Vagina (tissue), 2 donors: Measurements from ENCODE around the gene IL37. TPM values are rescaled to one million over a fixed set of nuclear protein-coding genes. Genes with fewer than 3 reads are reported as not detected.

Experiments
- DNase-seq, 2 donors: peaks; one replicate each; pipeline ENCODE4 v3.0.0-alpha.2; 2017; ENCODE audit errors: extremely low spot score in 2 of 2
- H3K27ac ChIP-seq: fragments of 200-600 bp; sonication (generic); one replicate; pipeline ENCODE4 v1.5.1; 2019
- H3K27me3 ChIP-seq: fragments of 200-600 bp; sonication (generic); one replicate; pipeline ENCODE4 v1.5.1; 2019
- H3K36me3 ChIP-seq, 2 donors: fragments of 200-600 bp; sonication (generic); one replicate each; pipeline ENCODE4 v1.5.1; 2017 to 2019
- H3K4me1 ChIP-seq: fragments of 200-600 bp; sonication (generic); one replicate; pipeline ENCODE4 v1.5.1; 2019
- H3K4me3 ChIP-seq, 2 donors: fragments of 200-600 bp; sonication (generic); 1 replicate in 1 of 2; 2 replicates in 1 of 2; pipeline ENCODE4 v1.5.1; 2016 to 2019
- H3K9me3 ChIP-seq: fragments of 200-600 bp; sonication (generic); one replicate; pipeline ENCODE4 v1.5.1; 2019
- POLR2A ChIP-seq, 2 donors: fragments of 450-650 bp; IDR thresholded peaks; one replicate each; pipeline ENCODE4 v1.6.1; 2017; ENCODE audit warnings: antibody characterized with exemption in 2 of 2, mild to moderate bottlenecking in 2 of 2, moderate library complexity in 2 of 2
- POLR2AphosphoS5 ChIP-seq, 2 donors: sonication (generic); formaldehyde crosslinking; IDR thresholded peaks; one replicate each; pipeline ENCODE4 v1.9.0; 2017; ENCODE audit warnings: antibody characterized with exemption in 2 of 2, mild to moderate bottlenecking in 2 of 2, low read depth in 1 of 2; ENCODE audit not compliant: insufficient read depth in 1 of 2
- intact Hi-C: fragments of 100-400 bp; cut with DNase I; formaldehyde crosslinking; loops from one replicate; pipeline ENCODE4 v1.15.1; 2023
- total RNA-seq: library from RNA; depleted of rRNA; stranded (reverse); fragments of >200 nt; gene quantifications from one replicate; pipeline ENCODE4 v1.2.3, GENCODE V29; 2016
- TF ChIP-seq, protein P1 (sequence below), 3 experiments: fragments of 450-650 bp in 2 of 3; fragments of 200-600 bp in 1 of 3; sonication (generic) in 1 of 3; IDR thresholded peaks; one replicate each; pipeline ENCODE4 v1.5.1; 2017 to 2019; ENCODE audit warnings: antibody characterized with exemption in 3 of 3, mild to moderate bottlenecking in 2 of 3, moderate library complexity in 2 of 3

The IL37 gene
- total RNA-seq, 1 donor from 2014 or later = not detected

GRCh38 chr2:112917856-112918255 is 6.9 kb downstream of the IL37 start:
- intact Hi-C loops = no loop called here
- TF ChIP-seq, protein P1, sequence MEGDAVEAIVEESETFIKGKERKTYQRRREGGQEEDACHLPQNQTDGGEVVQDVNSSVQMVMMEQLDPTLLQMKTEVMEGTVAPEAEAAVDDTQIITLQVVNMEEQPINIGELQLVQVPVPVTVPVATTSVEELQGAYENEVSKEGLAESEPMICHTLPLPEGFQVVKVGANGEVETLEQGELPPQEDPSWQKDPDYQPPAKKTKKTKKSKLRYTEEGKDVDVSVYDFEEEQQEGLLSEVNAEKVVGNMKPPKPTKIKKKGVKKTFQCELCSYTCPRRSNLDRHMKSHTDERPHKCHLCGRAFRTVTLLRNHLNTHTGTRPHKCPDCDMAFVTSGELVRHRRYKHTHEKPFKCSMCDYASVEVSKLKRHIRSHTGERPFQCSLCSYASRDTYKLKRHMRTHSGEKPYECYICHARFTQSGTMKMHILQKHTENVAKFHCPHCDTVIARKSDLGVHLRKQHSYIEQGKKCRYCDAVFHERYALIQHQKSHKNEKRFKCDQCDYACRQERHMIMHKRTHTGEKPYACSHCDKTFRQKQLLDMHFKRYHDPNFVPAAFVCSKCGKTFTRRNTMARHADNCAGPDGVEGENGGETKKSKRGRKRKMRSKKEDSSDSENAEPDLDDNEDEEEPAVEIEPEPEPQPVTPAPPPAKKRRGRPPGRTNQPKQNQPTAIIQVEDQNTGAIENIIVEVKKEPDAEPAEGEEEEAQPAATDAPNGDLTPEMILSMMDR (IDR thresholded peaks at IDR 0.05) = no peak
- no peak for TF ChIP-seq POLR2AphosphoS5 (IDR thresholded peaks at IDR 0.05; ENCODE audit: insufficient read depth in 1 of 2, low read depth in 1 of 2)
- TF ChIP-seq POLR2A (IDR thresholded peaks at IDR 0.05) = no peak
- no peaks in the 10 kb centered on the region for H3K9me3 ChIP-seq

GRCh38 chr2:112918256-112918655 is 7.3 kb downstream of the IL37 start:
- no peaks in the 10 kb centered on the region for H3K9me3 ChIP-seq
- no peak for DNase-seq
- H3K27me3 ChIP-seq = no peaks in the 10 kb centered on the region
- H3K4me1 ChIP-seq = no peaks in the 10 kb centered on the region
- no peak overlapping the region for H3K4me3 ChIP-seq
- no peak overlapping the region for H3K27ac ChIP-seq
- TF ChIP-seq POLR2A (IDR thresholded peaks at IDR 0.05) (no peak), POLR2AphosphoS5 (IDR thresholded peaks at IDR 0.05; ENCODE audit: insufficient read depth in 1 of 2, low read depth in 1 of 2) (no peak)
- TF ChIP-seq, protein P1 (IDR thresholded peaks at IDR 0.05) = no peak
- intact Hi-C loops = no loop called here
- H3K36me3 ChIP-seq = no peaks in the 10 kb centered on the region

More at GRCh38 chr2:112917856-112918255, 6.9 kb downstream of the IL37 start:
- H3K27me3 ChIP-seq = no peaks in the 10 kb centered on the region
- H3K27ac ChIP-seq = no peak overlapping the region
- no peaks in the 10 kb centered on the region for H3K4me1 ChIP-seq
- DNase-seq = no peak
- no peaks in the 10 kb centered on the region for H3K36me3 ChIP-seq
- H3K4me3 ChIP-seq = no peak overlapping the region

GRCh38 chr2:112919086-112919485 is 8.1 kb downstream of the IL37 start:
- no peaks in the 10 kb centered on the region for H3K36me3 ChIP-seq
- DNase-seq = no peak
- H3K27me3 ChIP-seq = no peaks in the 10 kb centered on the region
- no peak overlapping the region for H3K4me3 ChIP-seq
- no peaks in the 10 kb centered on the region for H3K9me3 ChIP-seq
- intact Hi-C loops = no loop called here
- H3K27ac ChIP-seq = no peak overlapping the region
- TF ChIP-seq, protein P1 (IDR thresholded peaks at IDR 0.05) = no peak
- TF ChIP-seq POLR2AphosphoS5 (IDR thresholded peaks at IDR 0.05; ENCODE audit: insufficient read depth in 1 of 2, low read depth in 1 of 2) (no peak), POLR2A (IDR thresholded peaks at IDR 0.05) (no peak)
- no peaks in the 10 kb centered on the region for H3K4me1 ChIP-seq

DNA sequence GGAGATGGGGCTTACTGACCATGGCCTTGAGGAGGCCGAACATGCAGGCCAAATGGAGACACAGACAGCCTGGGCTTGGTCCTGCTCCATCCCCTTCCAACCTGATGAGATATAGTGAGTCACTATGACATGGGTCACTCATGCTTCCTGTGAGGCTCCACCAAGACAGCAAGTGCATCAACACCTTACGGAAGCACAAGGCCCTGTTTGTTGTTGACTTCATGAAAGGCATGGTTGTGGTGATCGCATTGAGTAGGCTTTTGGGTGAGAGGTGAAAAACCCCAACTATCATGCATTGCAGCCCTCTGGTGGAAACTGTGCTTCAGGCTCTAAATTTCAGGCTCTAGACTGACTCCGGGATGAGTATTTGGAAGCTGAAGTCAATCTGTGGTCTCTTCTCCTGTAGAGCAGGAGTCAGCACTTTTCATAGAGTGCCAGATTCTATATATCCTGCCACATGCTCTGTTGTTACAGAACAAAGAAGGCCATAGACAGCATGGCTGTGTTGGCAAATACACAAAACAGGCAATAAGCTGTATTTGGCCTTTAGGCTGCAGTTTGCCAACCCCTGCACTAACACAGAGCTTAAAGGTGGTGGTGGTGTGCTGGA is 10.1 kb downstream of the IL37 start:
- intact Hi-C loops = no loop called here
- Histone ChIP-seq H3K36me3 (no peaks in the 10 kb centered on the region), H3K4me3 (no peak overlapping the region), H3K4me1 (no peaks in the 10 kb centered on the region), H3K27ac (no peak overlapping the region), H3K27me3 (no peaks in the 10 kb centered on the region), H3K9me3 (no peaks in the 10 kb centered on the region)
- no peak for TF ChIP-seq POLR2A (IDR thresholded peaks at IDR 0.05)
- no peak for TF ChIP-seq POLR2AphosphoS5 (IDR thresholded peaks at IDR 0.05; ENCODE audit: insufficient read depth in 1 of 2, low read depth in 1 of 2)
- TF ChIP-seq, protein P1 (IDR thresholded peaks at IDR 0.05) = no peak
- no peak for DNase-seq

DNA sequence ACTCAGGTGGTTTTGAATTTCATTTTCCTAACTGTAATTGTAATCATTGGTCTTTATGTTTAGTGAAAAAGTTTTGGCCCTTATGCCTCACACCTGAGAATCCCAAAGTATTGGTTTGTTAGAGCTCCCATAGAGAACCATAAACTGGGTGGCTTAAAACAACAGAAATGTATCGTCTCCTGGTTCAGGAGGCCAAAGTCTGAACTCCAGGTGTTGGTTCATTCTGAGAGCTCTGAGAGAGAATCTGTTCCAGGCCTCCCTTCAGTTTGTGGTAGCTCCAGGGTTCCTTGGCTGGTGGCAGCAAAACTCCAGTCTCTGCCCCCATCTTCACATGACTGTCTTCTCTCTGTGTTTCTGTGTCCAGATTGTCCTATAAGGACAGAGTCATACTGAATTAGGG is 11.0 kb downstream of the IL37 start:
- Histone ChIP-seq H3K9me3 (no peaks in the 10 kb centered on the region), H3K27ac (no peak overlapping the region), H3K4me3 (no peak overlapping the region), H3K36me3 (no peaks in the 10 kb centered on the region), H3K4me1 (no peaks in the 10 kb centered on the region), H3K27me3 (no peaks in the 10 kb centered on the region)
- TF ChIP-seq, protein P1 (IDR thresholded peaks at IDR 0.05) = no peak
- TF ChIP-seq POLR2A (IDR thresholded peaks at IDR 0.05) = no peak
- DNase-seq = no peak
- intact Hi-C loops = no loop called here
